IMR-90 (cell line): ENCODE results near the gene RPS6KA2. TPM values are rescaled to one million over a fixed set of nuclear protein-coding genes. Genes with fewer than 3 reads are reported as not detected.

Source experiments
- ATAC-seq: fragments of 200-7000 bp; cut with Tn5 transposase; 2 replicates; pipeline ENCODE4 v1.9.1; 2020; ENCODE audit warnings: low read depth, mild to moderate bottlenecking, moderate library complexity
- BruUV-seq: library from RNA; stranded (reverse); fragments of 400-500 nt; replicated peaks from 2 replicates; lab custom pipeline; 2021; lab: Mats Ljungman, UMichigan
- CTCF ChIA-PET: fragments of 300-600 bp; formaldehyde crosslinking; extraction: SDS; loops from one replicate; lab custom pipeline; 2021; ENCODE audit warnings: antibody characterized with exemption; lab: Yijun Ruan, JAX
- POLR2A ChIA-PET: fragments of 300-600 bp; sonication (Branson Sonifier 250); formaldehyde crosslinking; loops from one replicate; lab custom pipeline; 2022; ENCODE audit warnings: antibody characterized with exemption; ENCODE audit not compliant: unreplicated experiment; lab: Charles Lee
- DNase-seq: peaks from one replicate; pipeline ENCODE4 v3.0.0; 2013
- H2AFZ ChIP-seq: replicated peaks from 2 replicates; pipeline ENCODE3; 2013; ENCODE audit warnings: low read length, mild to moderate bottlenecking; ENCODE audit not compliant: poor library complexity
- H2AK5ac ChIP-seq: 2 replicates; pipeline ENCODE4 v1.6.1; 2013; ENCODE audit warnings: low read depth, low read length, inconsistent platforms
- H2AK9ac ChIP-seq: replicated peaks from 2 replicates; pipeline ENCODE3; 2013; ENCODE audit warnings: mild to moderate bottlenecking, low read depth, low read length, moderate library complexity; ENCODE audit not compliant: poor library complexity
- H2BK120ac ChIP-seq: 2 replicates; pipeline ENCODE4 v1.6.1; 2013; ENCODE audit warnings: low read depth, low read length, inconsistent platforms
- H2BK15ac ChIP-seq: 3 replicates; pipeline ENCODE4 v1.6.1; 2013; ENCODE audit warnings: low read depth, low read length, inconsistent platforms
- H2BK20ac ChIP-seq: 2 replicates; pipeline ENCODE4 v1.6.1; 2013; ENCODE audit warnings: low read depth, mild to moderate bottlenecking, inconsistent platforms, low read length, moderate library complexity
- H2BK5ac ChIP-seq: 2 replicates; pipeline ENCODE4 v1.6.1; 2013; ENCODE audit warnings: mild to moderate bottlenecking, low read depth, low read length, inconsistent platforms; ENCODE audit not compliant: poor library complexity, severe bottlenecking
- H3K14ac ChIP-seq: replicated peaks from 2 replicates; pipeline ENCODE4 v1.6.1; 2013; ENCODE audit warnings: low read depth, low read length, inconsistent platforms
- H3K18ac ChIP-seq: 2 replicates; pipeline ENCODE4 v1.6.1; 2013; ENCODE audit warnings: low read depth, low read length, control low read depth
- H3K23ac ChIP-seq: 2 replicates; pipeline ENCODE4 v1.6.1; 2013; ENCODE audit warnings: low read depth, low read length, inconsistent platforms
- H3K27ac ChIP-seq: 2 replicates; pipeline ENCODE4 v1.5.1; 2013; ENCODE audit warnings: mild to moderate bottlenecking, control low read depth, low read length; ENCODE audit not compliant: insufficient read depth
- H3K27me3 ChIP-seq: 2 replicates; pipeline ENCODE4 v1.6.1; 2013; ENCODE audit warnings: low read length; ENCODE audit not compliant: control insufficient read depth, insufficient read depth
- H3K36me3 ChIP-seq: 2 replicates; pipeline ENCODE4 v1.6.1; 2013; ENCODE audit warnings: low read length, mixed read lengths; ENCODE audit not compliant: control insufficient read depth, insufficient read depth
- H3K4ac ChIP-seq: 2 replicates; pipeline ENCODE4 v1.6.1; 2013; ENCODE audit warnings: low read depth, low read length, inconsistent platforms
- H3K4me1 ChIP-seq: 2 replicates; pipeline ENCODE4 v1.6.1; 2013; ENCODE audit warnings: low read length, mixed read lengths; ENCODE audit not compliant: control insufficient read depth, insufficient read depth
- H3K4me2 ChIP-seq: 2 replicates; pipeline ENCODE4 v1.6.1; 2013; ENCODE audit warnings: low read depth, mild to moderate bottlenecking, control low read depth, low read length, moderate library complexity
- H3K4me3 ChIP-seq: 2 replicates; pipeline ENCODE4 v1.5.1; 2013; ENCODE audit warnings: low read depth, mild to moderate bottlenecking, control low read depth, low read length, moderate library complexity; ENCODE audit not compliant: insufficient read depth
- H3K56ac ChIP-seq: 2 replicates; pipeline ENCODE4 v1.6.1; 2013; ENCODE audit warnings: low read length, inconsistent platforms; ENCODE audit not compliant: insufficient read depth; ENCODE audit errors: extremely low read depth
- H3K79me1 ChIP-seq, 2 experiments: 2 replicates each; pipeline ENCODE4 v1.6.1; 2013; ENCODE audit warnings: low read length in 2 of 2, inconsistent platforms in 1 of 2, low read depth in 1 of 2
- H3K9ac ChIP-seq: 2 replicates; pipeline ENCODE4 v1.6.1; 2013; ENCODE audit warnings: low read depth, low read length, control low read depth
- H3K9me1 ChIP-seq: 2 replicates; pipeline ENCODE4 v1.6.1; 2013; ENCODE audit warnings: low read length, inconsistent platforms; ENCODE audit not compliant: insufficient read depth
- H3K9me3 ChIP-seq: 2 replicates; pipeline ENCODE4 v1.6.1; 2013; ENCODE audit warnings: low read length; ENCODE audit not compliant: control insufficient read depth, insufficient read depth
- H4K20me1 ChIP-seq: 2 replicates; pipeline ENCODE4 v1.6.1; 2013; ENCODE audit warnings: low read length, inconsistent platforms; ENCODE audit not compliant: insufficient read depth
- H4K5ac ChIP-seq: 2 replicates; pipeline ENCODE4 v1.6.1; 2013; ENCODE audit warnings: mild to moderate bottlenecking, low read depth, low read length, control low read depth
- H4K8ac ChIP-seq, 2 experiments: 2 replicates each; pipeline ENCODE4 v1.6.1; 2013; ENCODE audit warnings: low read depth in 2 of 2, low read length in 2 of 2, control low read depth in 1 of 2, inconsistent platforms in 1 of 2
- H4K91ac ChIP-seq: 2 replicates; pipeline ENCODE4 v1.6.1; 2013; ENCODE audit warnings: low read depth, low read length, inconsistent platforms; ENCODE audit not compliant: insufficient read depth
- CEBPB ChIP-seq: IDR thresholded peaks from 2 replicates; pipeline ENCODE4 v1.6.1; 2012; ENCODE audit warnings: low read depth, low read length, improper control_type of control experiment
- CTCF ChIP-seq: conservative IDR thresholded peaks from 2 replicates; pipeline ENCODE4 v1.5.1; 2012; ENCODE audit warnings: mild to moderate bottlenecking, low read depth, low read length, improper control_type of control experiment
- FOS ChIP-seq: fragments of 150-350 bp; IDR thresholded peaks from 2 replicates; pipeline ENCODE4 v1.6.1; 2016; ENCODE audit warnings: low read depth, low read length
- MAFK ChIP-seq: IDR thresholded peaks from 2 replicates; pipeline ENCODE4 v1.6.1; 2012; ENCODE audit warnings: low read depth, low read length, improper control_type of control experiment
- MXI1 ChIP-seq: IDR thresholded peaks from 2 replicates; pipeline ENCODE4 v1.6.1; 2012; ENCODE audit warnings: low read depth, mild to moderate bottlenecking, low read length, moderate library complexity, borderline replicate concordance
- RFX5 ChIP-seq: IDR thresholded peaks from 2 replicates; pipeline ENCODE4 v1.8.0; 2012; ENCODE audit warnings: low read depth, mild to moderate bottlenecking, low read length, moderate library complexity
- SMC3 ChIP-seq: fragments of 150-350 bp; IDR thresholded peaks from 2 replicates; pipeline ENCODE4 v1.6.1; 2016; ENCODE audit warnings: low read depth, mild to moderate bottlenecking, antibody characterized with exemption, low read length, moderate library complexity
- WGBS, 2 experiments: methylation state at CpG; one replicate each; pipeline versions ENCODE4 v1.1.5 to v1.1.7; 2013; ENCODE audit warnings: missing lambda C conversion rate in 2 of 2; ENCODE audit not compliant: insufficient read length in 1 of 2; ENCODE audit errors: extremely low coverage in 2 of 2; 5-methylcytosine and 5-hydroxymethylcytosine counted together
- dilution Hi-C: fragments of 300-500 bp; cut with HindIII; formaldehyde crosslinking; loops from one replicate; pipeline ENCODE4 v1.14.3; 2018; ENCODE audit warnings: low sequenced_read_pairs; ENCODE audit not compliant: unreplicated experiment
- in situ Hi-C: fragments of 300-500 bp; cut with MboI; formaldehyde crosslinking; loops from 3 replicates; pipeline ENCODE4 v1.14.3; 2019; ENCODE audit warnings: low sequenced_read_pairs, inconsistent platforms, mixed read lengths
- intact Hi-C: fragments of 100-400 bp; cut with micrococcal nuclease; formaldehyde crosslinking; loops from 2 replicates; pipeline ENCODE4 v1.10.0; 2022
- polyA plus RNA-seq, 3 experiments: library from polyadenylated mRNA; depleted of rRNA; stranded (reverse); fragments of >200 nt; gene quantifications; 2 replicates each; pipeline ENCODE4 v1.2.3, GENCODE V29; 2012; ENCODE audit warnings: low replicate concordance in 1 of 3
- total RNA-seq: library from RNA; depleted of rRNA; stranded (reverse); fragments of >200 nt; gene quantifications from 2 replicates; pipeline ENCODE4 v1.2.3, GENCODE V29; 2012

RPS6KA2 gene
- total and polyA plus RNA-seq, 2 of the 4 experiments (the other 2 are of a cell fraction), result 26.9 to 31.3 TPM

GRCh38 chr6:166630462-166630861 lies 3.4 kb upstream of the RPS6KA2 start:
- TF ChIP-seq MAFK, result no peak
- no peak for TF ChIP-seq SMC3
- no peak for TF ChIP-seq RFX5
- no peak for TF ChIP-seq CEBPB
- no peak for TF ChIP-seq MXI1
- no peak for TF ChIP-seq CTCF
- TF ChIP-seq FOS, result no peak
- H3K14ac ChIP-seq, result no peak overlapping the region
- H4K91ac ChIP-seq, result no peak overlapping the region
- H2AFZ ChIP-seq, result peak overlapping the region; percentile 52
- peaks cover 9% of the 10 kb centered on the region for H3K4me1 ChIP-seq
- H3K4me2 ChIP-seq, result no peak overlapping the region
- no peak overlapping the region for H3K4me3 ChIP-seq
- no peak overlapping the region for H2BK15ac ChIP-seq
- CTCF ChIA-PET, result interaction anchor here (0.9 kb wide), 1 partner anchor 12 kb away, joined by 3 read pairs; no protein-coding TSS in a partner anchor
- H3K9me1 ChIP-seq, result peaks cover 9% of the 10 kb centered on the region
- H3K27ac ChIP-seq, result no peak overlapping the region
- H2BK20ac ChIP-seq, result no peak overlapping the region
- BruUV-seq, result no TSS peak
- H2BK120ac ChIP-seq, result no peak overlapping the region
- H3K27me3 ChIP-seq, result no peaks in the 10 kb centered on the region
- H2AK5ac ChIP-seq, result peak overlapping the region; percentile 36; the same call in 1 of the 2 replicates
- H3K9me3 ChIP-seq, result no peaks in the 10 kb centered on the region
- no peak overlapping the region for H4K5ac ChIP-seq
- no peaks in the 10 kb centered on the region for H3K36me3 ChIP-seq
- intact Hi-C loops (no loop called here), in situ Hi-C loops (loop anchor here (25.0 kb wide), 1 partner anchor 357 kb away; the partner anchor contains the start of gene CEP43), dilution Hi-C loops (no loop called here)
- no peak overlapping the region for H3K4ac ChIP-seq
- no peak overlapping the region for H3K23ac ChIP-seq
- H4K20me1 ChIP-seq, result no peaks in the 10 kb centered on the region; the same call in 1 of the 2 replicates
- no peak overlapping the region for H4K8ac ChIP-seq
- POLR2A ChIA-PET, result no interaction called here
- no peak overlapping the region for H3K9ac ChIP-seq
- peaks cover 0 to 11% of the 10 kb centered on the region in 2 experiments; a peak in 2 of 4 replicates for H3K79me1 ChIP-seq
- H2AK9ac ChIP-seq, result no peak overlapping the region
- no peak overlapping the region for H3K18ac ChIP-seq
- no peak for ATAC-seq
- H2BK5ac ChIP-seq, result no peak overlapping the region
- no peak overlapping the region for H3K56ac ChIP-seq
- WGBS, 2 experiments, result 75% methylated on average over 3 of the region's 6 CpGs; no CpG with 5 or more reads in 1 of the 2 experiments
- DNase-seq, result no peak
